GM18526 (cell line): ENCODE measurements around the gene UBE2I.

Source experiments
- POLR2A ChIP-seq: IDR thresholded peaks from 3 replicates; pipeline ENCODE4 v1.6.1; 2011; ENCODE audit not compliant: insufficient read length; ENCODE audit errors: extremely low read depth

UBE2I gene

GRCh38 chr16:1301562-1301961 is 7.9 kb upstream of the UBE2I start:
- TF ChIP-seq POLR2A: no peak

- no peak for TF ChIP-seq POLR2A
Observed at GRCh38 chr16:1305823-1306222, 3.6 kb upstream of the UBE2I start.

GRCh38 chr16:1306334-1306733 is 3.1 kb upstream of the UBE2I start:
- TF ChIP-seq POLR2A: no peak

GRCh38 chr16:1308036-1308976 is 1.1 kb upstream of the UBE2I start:
- TF ChIP-seq POLR2A: peak; percentile 63

- no peak for TF ChIP-seq POLR2A
Observed at GRCh38 chr16:1309888-1310831, 724 bp downstream of the UBE2I start.

- TF ChIP-seq POLR2A: no peak
Observed at GRCh38 chr16:1310832-1311200, 1.4 kb downstream of the UBE2I start.

GRCh38 chr16:1311212-1311737 is 1.8 kb downstream of the UBE2I start:
- TF ChIP-seq POLR2A: no peak

- TF ChIP-seq POLR2A: no peak
Observed at GRCh38 chr16:1311738-1312466, 2.5 kb downstream of the UBE2I start.

- TF ChIP-seq POLR2A: no peak
Observed at GRCh38 chr16:1312467-1312816, 3.0 kb downstream of the UBE2I start.

- no peak for TF ChIP-seq POLR2A
Observed at GRCh38 chr16:1312903-1313302, 3.5 kb downstream of the UBE2I start.

GRCh38 chr16:1313721-1314369 is 4.4 kb downstream of the UBE2I start:
- TF ChIP-seq POLR2A: no peak

- no peak for TF ChIP-seq POLR2A
Observed at GRCh38 chr16:1314399-1315068, 5.1 kb downstream of the UBE2I start.

- TF ChIP-seq POLR2A: no peak
Observed at GRCh38 chr16:1315081-1316032, 5.9 kb downstream of the UBE2I start.
